GM18868 (cell line): ENCODE measurements around the gene RGMA.

Experiments used
- ATAC-seq: cut with Tn5 transposase; IDR thresholded peaks from one replicate; pipeline ENCODE4 v1.9.1; 2021; ENCODE audit warnings: mild to moderate bottlenecking, moderate library complexity; ENCODE audit not compliant: unreplicated experiment

Gene RGMA

GRCh38 chr15:93102211-93102610 lies 13.2 kb upstream of the RGMA start:
- ATAC-seq: no peak

DNA sequence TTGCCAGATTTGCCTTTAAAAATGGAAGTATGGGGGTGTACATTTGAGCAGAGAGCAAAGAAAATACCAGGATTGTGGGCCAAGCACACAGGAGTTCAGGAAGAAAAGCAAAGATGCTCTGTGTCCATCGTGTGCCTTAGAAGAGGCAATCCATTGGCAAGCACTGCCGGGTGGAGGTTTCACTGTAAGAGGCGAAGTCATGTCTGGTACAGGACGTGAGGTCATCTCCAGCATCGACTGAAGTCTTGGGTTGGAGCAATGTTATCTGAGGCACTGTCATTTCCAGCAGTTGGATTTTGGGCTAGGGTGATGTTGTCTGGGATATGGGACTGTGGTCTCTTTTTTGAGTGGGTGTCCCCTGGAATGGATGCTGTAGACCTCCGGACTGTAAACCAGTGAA lies 4.8 kb upstream of the RGMA start:
- ATAC-seq: no peak

GRCh38 chr15:93091465-93091864 lies 2.5 kb upstream of the RGMA start:
- no peak for ATAC-seq

DNA sequence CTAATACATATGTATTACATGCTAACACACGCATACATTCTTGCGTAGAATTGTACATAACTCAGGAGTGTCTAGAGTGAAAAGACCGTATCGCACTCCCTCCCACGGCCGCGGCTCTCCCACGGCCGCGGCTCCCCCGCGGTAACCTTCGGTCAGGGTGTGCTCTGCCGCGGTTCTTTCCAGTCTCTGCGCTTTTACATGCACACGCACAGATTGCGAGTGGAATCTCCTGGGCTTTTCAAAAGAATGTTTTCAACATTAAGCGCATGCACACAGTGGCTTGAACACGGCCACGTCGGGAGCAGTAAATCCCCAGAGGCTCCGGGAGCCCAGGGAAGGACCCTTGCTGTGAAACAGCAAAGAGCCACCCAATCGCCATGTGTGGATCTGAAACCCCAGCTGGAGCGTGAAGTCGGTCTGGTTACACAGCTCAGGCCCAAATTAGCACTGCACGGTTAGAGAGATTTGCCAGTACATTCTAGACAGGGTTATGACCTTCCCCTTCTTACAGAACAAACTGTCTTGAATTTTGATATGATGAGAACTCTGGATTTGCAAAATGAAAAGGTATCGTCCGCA lies 805 bp upstream of the RGMA start:
- ATAC-seq: no peak

DNA sequence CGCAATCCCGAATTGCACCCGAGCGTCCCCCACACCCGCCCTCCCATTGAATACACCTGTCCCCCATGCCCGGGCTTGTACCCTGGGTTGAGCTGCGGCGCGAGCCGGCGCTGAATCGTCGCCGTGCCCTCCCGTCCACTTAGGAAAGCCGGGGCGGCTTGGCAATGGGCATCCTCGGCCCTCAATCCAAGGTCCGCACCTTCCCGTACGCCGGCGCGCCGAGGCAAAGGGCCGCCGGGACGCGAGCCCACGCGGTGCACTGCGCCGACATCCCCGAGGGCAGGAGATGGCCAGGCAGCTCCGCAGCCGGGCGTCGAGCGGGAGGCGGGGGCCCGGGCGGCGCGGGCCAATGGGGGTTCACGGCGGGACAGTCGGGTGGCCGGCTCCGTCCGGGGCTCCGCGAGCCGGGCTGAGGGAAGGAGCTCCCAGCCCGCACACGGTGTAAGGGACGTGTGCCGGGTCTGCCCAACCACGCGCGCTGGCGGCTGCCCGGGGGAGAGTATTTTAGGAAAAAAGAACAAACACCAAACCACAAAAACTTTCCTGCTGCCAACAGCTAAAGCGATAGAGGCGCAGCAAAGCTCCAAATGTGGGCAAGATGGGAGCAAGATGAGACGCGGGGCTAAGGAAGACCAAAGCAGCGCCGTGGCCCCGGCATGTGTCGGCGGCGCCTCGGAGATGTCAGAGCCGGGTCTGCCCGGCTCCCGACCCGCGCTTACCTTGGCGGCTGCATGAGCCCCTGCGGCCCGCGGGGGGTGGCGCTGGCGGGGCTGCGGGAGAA lies 621 bp downstream of the RGMA start:
- ATAC-seq: peak; percentile 35

- ATAC-seq: peak; percentile 67
Observed at GRCh38 chr15:93087825-93088199, 1.2 kb downstream of the RGMA start.

- ATAC-seq: no peak
Observed at GRCh38 chr15:93086791-93087190, 2.2 kb downstream of the RGMA start.

DNA sequence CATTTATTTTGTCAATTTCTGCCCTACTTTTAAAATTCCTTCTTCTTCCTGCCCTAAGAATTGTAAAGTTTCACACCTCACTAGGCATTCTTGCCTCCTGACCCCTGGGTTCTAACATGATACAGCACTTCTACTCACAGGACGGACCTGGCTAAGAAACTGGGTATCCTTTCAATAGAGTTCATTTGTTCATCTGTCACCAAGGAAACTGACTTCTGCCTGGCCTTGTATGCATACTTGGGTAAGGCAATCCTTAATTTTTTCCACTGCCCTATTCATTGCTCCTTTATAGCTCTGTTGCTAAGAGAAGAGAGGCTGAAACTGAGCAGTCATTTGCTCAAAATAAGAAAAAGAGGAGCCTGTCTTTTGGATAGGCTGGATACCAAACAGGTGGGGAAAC lies 3.3 kb downstream of the RGMA start:
- no peak for ATAC-seq

GRCh38 chr15:93082861-93083260 lies 6.2 kb downstream of the RGMA start:
- ATAC-seq: no peak

- no peak for ATAC-seq
Observed at GRCh38 chr15:93081399-93081798, 7.6 kb downstream of the RGMA start.

DNA sequence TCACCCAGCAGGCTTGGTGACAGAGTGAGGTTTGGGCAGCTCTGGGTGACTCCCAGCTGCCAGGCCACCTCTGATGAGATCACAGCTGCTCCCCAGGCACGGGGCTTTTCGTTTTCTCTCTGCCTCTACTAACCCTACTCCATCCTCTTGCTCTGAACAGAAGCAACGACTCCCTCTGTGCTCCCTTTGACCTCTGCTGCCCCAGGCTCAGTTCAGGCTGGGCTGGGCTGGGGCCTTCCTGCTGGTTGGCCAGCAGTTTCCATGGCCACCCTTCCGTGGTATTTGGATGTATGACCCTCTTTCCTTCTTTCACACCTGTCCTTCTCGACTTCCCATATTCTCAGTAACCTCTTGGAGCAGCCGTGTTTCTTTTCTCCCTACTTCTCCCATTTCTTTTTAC lies 8.6 kb downstream of the RGMA start:
- ATAC-seq: no peak

DNA sequence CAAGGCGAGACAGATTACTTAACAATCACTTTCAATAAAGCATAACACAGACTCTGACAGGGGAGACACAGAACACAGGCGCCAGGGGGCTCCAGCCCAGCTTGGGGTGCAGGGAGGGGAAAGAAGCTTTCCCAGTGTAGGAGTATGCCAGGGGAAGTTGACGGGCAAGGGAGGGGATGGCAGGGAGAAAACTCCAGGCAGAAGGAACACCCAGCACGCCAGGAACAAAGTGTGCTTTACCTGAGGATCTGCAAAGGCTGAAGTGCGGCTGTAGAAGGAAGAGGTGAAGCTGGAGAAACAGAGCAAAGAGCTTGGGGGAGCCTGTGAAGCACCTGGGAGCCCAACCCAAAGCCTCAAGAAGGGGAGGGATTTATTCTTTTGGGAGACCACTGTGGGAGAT lies 12.1 kb downstream of the RGMA start:
- no peak for ATAC-seq

GRCh38 chr15:93076217-93076616 lies 12.8 kb downstream of the RGMA start:
- ATAC-seq: no peak

GRCh38 chr15:93074599-93074998 lies 14.4 kb downstream of the RGMA start:
- ATAC-seq: no peak

GRCh38 chr15:93073465-93073952 lies 15.5 kb downstream of the RGMA start:
- ATAC-seq: no peak

DNA sequence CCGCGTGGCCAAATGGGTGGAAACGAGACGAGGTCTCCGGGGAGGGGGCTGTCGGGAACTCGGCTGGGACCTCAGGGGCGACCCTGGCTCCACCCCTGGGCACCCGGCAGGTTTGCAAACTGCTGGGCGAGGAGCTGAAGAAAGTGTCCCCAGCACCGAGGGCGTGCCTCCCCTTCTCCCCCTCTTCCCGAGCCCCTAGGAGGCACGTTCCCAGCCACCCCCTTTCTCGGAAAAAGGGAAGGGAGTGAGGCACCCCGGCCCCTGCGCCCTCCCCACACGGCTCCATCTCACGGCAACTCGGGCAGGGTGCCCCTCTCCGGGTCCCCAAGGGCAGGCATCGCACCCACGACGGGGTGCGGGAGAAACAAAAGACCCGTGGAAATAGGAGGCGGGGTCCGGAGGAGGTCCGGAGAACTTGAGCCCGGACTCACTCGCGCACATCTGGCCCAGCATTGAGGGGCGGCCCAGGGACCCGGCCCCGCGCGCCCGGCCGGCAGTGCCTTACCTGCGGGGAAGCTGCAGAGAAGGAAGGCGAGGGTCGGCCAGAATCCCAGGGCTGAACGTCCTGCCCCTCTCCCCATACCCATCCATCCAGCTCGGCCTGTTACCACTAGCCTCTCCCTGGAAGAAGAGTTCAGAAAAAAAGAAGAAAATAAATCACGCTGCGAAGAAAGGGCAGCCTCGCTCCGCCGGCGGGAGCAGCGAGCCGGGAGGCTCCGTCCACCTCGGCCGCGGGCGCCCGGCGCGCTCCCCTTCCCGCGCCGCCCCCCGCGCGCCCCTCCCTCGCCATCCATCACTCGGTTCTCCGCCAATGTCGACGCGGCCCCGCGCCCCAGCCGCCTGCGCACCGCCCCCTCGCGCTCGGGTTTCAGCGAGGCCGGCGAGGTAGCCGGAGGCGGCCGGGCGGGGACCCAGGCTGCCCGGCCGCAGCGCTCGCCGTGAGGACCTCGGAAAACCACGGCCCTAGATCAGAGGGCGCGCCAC lies 16.3 kb downstream of the RGMA start:
- ATAC-seq: no peak

- no peak for ATAC-seq
Observed at GRCh38 chr15:93072011-93072410, 17.0 kb downstream of the RGMA start.

DNA sequence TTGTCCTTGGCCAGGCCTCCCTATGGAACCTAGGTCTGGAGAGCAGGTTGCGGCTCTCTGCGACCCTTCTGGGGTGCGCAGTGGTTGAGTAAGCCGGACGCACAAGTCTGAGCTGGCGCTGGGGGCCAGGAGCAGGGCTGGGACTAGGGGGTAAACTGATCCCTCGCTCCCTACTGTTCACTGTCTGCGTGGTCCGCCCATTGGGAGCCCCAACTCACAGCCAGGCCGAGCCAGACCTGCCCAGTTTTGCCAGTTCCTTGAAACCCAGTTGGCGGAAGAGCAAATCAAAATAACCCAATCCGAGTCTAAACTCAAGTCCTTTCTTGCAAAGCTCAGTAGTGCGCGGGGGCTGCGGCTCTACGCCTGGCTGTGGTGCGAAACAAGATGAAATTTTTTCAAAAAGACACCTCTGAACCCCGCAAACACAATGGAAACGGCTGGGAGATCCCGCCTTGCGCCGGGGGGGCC lies 17.5 kb downstream of the RGMA start:
- no peak for ATAC-seq

- no peak for ATAC-seq
Observed at GRCh38 chr15:93070551-93071296, 18.3 kb downstream of the RGMA start.

- no peak for ATAC-seq
Observed at GRCh38 chr15:93070132-93070531, 18.9 kb downstream of the RGMA start.
